AG04449 (cell line): Measurements from ENCODE around the gene MARCHF10.

Experiments used
- CTCF ChIA-PET: fragments of 350-600 bp; formaldehyde crosslinking; extraction: SDS; loops from one replicate; lab custom pipeline; 2021; ENCODE audit warnings: antibody characterized with exemption; lab: Yijun Ruan, JAX
- POLR2A ChIA-PET: fragments of 400-600, 350-600 bp; formaldehyde crosslinking; extraction: SDS; loops from one replicate; lab custom pipeline; 2020; ENCODE audit warnings: antibody characterized with exemption, inconsistent platforms; lab: Yijun Ruan, JAX
- DNase-seq: peaks from one replicate; pipeline ENCODE4 v3.0.0-alpha.2; 2010; ENCODE audit warnings: low read depth, low spot score
- H3K4me3 ChIP-seq: 2 replicates; pipeline ENCODE4 v1.5.1; 2011; ENCODE audit warnings: low read depth, mild to moderate bottlenecking, control low read depth, low read length
- CTCF ChIP-seq: IDR thresholded peaks from one replicate; pipeline ENCODE4 v1.5.1; 2011; ENCODE audit warnings: mild to moderate bottlenecking, moderate library complexity, low read length, control low read depth, inconsistent platforms; ENCODE audit not compliant: insufficient read depth; ENCODE audit errors: missing control alignments

The MARCHF10 gene

GRCh38 chr17:62676952-62677596 is 131.0 kb downstream of the MARCHF10 start:
- H3K4me3 ChIP-seq: no peak overlapping the region
- CTCF ChIA-PET: interaction anchor here (1.0 kb wide), 1 partner anchor 9 kb away, joined by 3 read pairs; no protein-coding TSS in a partner anchor
- no peak for TF ChIP-seq CTCF
- POLR2A ChIA-PET: no interaction called here
- no peak for DNase-seq

DNA sequence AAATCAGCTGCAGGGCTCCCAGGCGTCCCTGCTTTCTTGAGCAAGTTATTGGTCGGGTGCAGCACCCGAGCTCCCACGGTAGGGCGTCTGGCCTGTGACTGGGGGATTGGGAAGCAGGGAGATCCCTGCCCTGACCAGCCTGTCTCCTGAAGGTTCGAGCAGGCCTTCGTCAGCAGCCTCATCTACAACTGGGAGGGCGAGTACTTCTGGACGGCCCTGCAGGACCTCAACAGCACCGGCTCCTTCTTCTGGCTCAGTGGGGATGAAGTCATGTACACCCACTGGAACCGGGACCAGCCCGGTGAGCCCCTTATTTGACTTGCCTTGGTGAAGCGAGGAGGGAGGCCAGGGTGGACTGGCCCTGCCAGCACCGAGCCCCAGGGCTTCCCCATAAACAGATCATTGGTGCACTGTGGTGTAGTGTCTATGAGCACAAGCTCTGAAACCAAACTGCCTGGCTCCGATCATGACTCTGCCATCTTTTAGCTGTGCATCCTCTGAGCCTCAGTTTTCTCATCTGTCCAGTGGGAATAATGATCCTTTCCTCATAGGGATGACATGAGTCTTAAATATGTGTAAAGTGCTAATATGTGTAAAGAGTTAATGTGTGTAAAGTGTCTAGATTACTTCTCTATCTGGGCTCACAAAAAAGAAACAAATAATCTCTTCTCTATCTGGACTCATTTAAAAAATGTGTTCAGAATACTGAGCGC is 131.7 kb downstream of the MARCHF10 start:
- TF ChIP-seq CTCF: no peak
- DNase-seq: no peak
- CTCF ChIA-PET: interaction anchor here (1.0 kb wide), 2 partner anchors 10 to 730 kb away, joined by 3 read pairs; no protein-coding TSS in a partner anchor
- no peak overlapping the region for H3K4me3 ChIP-seq
- POLR2A ChIA-PET: no interaction called here

- DNase-seq: no peak
- CTCF ChIA-PET: interaction anchor here (1.0 kb wide), 1 partner anchor 730 kb away, joined by 3 read pairs; no protein-coding TSS in a partner anchor
- no peak overlapping the region for H3K4me3 ChIP-seq
- TF ChIP-seq CTCF: no peak
- POLR2A ChIA-PET: no interaction called here
These were observed 132.4 kb downstream of the MARCHF10 start for GRCh38 chr17:62675701-62676100.

DNA sequence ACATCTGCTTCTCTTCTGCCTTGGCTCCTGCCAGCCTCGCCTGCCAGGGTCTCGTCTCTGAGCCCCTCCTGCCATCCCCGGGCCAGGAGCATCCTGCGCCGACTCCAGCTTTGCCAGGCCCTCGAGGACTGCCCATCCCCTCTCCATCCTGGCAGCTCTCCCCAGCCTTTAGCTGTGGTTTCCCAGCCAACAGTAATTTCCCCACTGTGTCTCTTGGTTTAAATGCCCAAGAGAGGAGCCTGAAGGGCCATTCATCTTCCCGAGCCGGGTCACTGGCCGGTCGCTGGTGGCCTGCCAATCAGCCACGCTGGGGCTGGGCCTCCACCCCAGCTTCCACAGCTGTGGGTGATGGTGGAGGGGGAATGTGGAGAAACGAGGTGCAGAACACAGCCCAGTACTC is 132.9 kb downstream of the MARCHF10 start:
- DNase-seq: no peak
- POLR2A ChIA-PET: no interaction called here
- no peak overlapping the region for H3K4me3 ChIP-seq
- CTCF ChIA-PET: interaction anchor here (1.0 kb wide), 1 partner anchor 731 kb away, joined by 3 read pairs; no protein-coding TSS in a partner anchor
- no peak for TF ChIP-seq CTCF

DNA sequence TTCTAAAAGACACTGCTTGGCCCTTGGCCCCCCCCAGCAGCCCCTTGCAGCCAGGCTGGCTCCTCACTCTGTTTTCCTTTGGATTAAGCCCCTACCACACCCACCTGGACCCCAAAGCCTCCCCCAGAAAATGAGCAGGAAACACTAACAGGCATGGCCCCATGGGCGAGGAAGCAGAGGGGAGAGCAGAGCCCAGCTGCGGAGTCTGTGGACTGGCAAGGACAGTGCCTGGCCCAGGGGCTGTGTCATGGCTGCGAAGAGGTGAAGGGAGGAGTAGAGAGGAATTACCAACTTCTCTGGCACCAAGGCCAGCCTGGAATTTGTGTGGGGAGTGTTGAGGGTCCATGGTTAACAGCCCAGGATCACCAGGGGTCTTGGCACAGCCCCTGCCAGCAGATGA is 133.3 kb downstream of the MARCHF10 start:
- no peak for DNase-seq
- TF ChIP-seq CTCF: no peak
- no peak overlapping the region for H3K4me3 ChIP-seq
- ChIA-PET POLR2A (no interaction called here), CTCF (no interaction called here)

GRCh38 chr17:62674363-62674739 is 133.8 kb downstream of the MARCHF10 start:
- no peak overlapping the region for H3K4me3 ChIP-seq
- DNase-seq: no peak
- TF ChIP-seq CTCF: no peak
- CTCF ChIA-PET: no interaction called here
- POLR2A ChIA-PET: no interaction called here
